ENCODE measurements around the gene TMEM250. TPM values are rescaled to one million over a fixed set of nuclear protein-coding genes. Genes with fewer than 3 reads are reported as not detected.

The TMEM250 gene
- total and polyA plus RNA-seq, 4 donors = 6.7 to 19.5 (median 17.2) TPM

DNA sequence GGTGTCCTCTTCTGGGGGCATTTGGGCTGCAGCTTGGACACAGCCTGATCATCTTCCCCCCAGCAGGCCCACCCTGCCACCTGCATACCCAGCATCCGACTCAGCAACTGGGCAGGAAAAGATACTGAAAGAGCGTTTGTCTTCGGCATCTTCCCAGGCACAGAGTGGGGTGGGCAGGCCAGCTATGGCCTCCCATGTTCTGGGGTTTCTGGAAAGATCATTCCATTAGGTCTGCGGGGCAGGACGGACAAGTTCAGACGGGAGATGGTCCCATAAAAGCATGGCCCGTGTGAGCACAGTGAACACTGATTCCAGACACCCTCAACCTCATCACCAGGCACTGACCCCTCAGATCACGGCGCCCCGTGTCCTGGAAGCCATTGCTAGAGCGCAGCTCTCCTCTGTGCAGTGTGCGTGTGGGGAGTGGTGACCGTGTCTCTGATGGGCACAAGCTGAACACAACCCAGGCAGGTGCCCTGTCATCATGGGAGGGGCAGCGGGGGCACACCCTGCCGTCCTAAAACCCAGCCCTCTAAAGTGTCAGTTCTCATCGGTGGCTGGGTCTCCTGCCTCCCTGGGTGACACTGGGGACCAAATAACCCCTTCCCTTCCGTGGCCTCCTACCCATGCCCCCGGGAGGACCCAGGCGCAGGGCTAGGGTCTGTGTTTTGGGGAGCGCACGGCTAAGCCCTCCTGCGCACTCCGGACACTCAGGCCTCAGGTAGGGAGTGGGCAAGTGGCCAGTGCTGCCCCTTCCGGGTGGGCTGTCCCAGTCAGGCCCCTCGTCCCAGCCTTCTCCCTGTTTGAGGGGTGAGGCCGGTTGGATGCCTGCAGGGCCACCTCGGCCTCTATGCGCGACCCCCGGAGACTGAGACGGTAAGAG is 13.2 kb upstream of the TMEM250 start (continued):
- TF ChIP-seq, protein P1, sequence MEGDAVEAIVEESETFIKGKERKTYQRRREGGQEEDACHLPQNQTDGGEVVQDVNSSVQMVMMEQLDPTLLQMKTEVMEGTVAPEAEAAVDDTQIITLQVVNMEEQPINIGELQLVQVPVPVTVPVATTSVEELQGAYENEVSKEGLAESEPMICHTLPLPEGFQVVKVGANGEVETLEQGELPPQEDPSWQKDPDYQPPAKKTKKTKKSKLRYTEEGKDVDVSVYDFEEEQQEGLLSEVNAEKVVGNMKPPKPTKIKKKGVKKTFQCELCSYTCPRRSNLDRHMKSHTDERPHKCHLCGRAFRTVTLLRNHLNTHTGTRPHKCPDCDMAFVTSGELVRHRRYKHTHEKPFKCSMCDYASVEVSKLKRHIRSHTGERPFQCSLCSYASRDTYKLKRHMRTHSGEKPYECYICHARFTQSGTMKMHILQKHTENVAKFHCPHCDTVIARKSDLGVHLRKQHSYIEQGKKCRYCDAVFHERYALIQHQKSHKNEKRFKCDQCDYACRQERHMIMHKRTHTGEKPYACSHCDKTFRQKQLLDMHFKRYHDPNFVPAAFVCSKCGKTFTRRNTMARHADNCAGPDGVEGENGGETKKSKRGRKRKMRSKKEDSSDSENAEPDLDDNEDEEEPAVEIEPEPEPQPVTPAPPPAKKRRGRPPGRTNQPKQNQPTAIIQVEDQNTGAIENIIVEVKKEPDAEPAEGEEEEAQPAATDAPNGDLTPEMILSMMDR (IDR thresholded peaks at IDR 0.05; ENCODE audit: low read depth, low read length, missing input control) = no peak
- TF ChIP-seq ZBTB33 (IDR thresholded peaks at IDR 0.05) = no peak

DNA sequence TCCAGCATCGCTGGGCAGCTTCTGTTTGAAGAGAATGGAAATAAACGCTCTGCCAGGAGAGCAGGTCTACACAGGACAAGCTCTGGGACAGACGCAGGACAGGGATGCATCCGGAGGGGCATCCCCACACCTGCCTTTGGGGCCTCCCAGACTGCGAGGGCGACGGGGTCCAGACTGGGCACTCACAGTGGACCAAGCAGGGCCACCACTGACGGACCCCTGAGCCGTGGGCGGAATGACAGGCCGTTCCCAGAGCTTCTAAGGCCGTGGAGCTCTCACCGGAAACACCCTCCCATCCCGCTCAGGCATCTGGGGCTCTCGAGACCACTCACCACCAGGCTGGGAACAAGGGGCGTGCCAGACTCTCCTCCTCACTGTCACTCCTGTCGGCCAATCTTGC is 10.5 kb upstream of the TMEM250 start:
- DNase-seq (ENCODE audit: low spot score) = no peak
- H3K9me3 ChIP-seq (ENCODE audit: control insufficient read depth in 4 of 4, low read length in 3 of 4) = no peaks in the 10 kb centered on the region
- peaks cover 0 to 7% (median 2%) of the 10 kb centered on the region in 4 donors for H3K27me3 ChIP-seq (ENCODE audit: control insufficient read depth in 4 of 4, insufficient read depth in 4 of 4, low read length in 3 of 4)

More for the DNA sequence above, 10.5 kb upstream of the TMEM250 start:
- Histone ChIP-seq H3K4me1 (ENCODE audit: control insufficient read depth in 4 of 4, insufficient read depth in 4 of 4, low read length in 3 of 4) (peaks cover 0 to 8% (median 3%) of the 10 kb centered on the region in 4 donors), H3K4me3 (ENCODE audit: low read depth in 1 of 3, low read length in 3 of 3) (no peak overlapping the region), H3K27ac (ENCODE audit: low read depth in 1 of 2, low read length in 2 of 2) (no peak overlapping the region), H3K9ac (ENCODE audit: low read depth in 1 of 2, low read length in 2 of 2) (no peak overlapping the region), H3K36me3 (ENCODE audit: control insufficient read depth in 4 of 4, insufficient read depth in 3 of 4, low read depth in 1 of 4, low read length in 3 of 4) (no peaks in the 10 kb centered on the region)
- no peak for TF ChIP-seq ZBTB33 (IDR thresholded peaks at IDR 0.05)
- no peak for TF ChIP-seq FOXA1 (IDR thresholded peaks at IDR 0.05)
- TF ChIP-seq RAD21 (IDR thresholded peaks at IDR 0.05) = no peak
- no peak for TF ChIP-seq EGR1 (IDR thresholded peaks at IDR 0.05; ENCODE audit: low read depth in 2 of 2)
- TF ChIP-seq TAF1 (conservative IDR thresholded peaks at IDR 0.05) = no peak
- TF ChIP-seq HNF4G (IDR thresholded peaks at IDR 0.05) = no peak
- TF ChIP-seq HNF4A (conservative IDR thresholded peaks at IDR 0.05) = no peak
- TF ChIP-seq SP1 (IDR thresholded peaks at IDR 0.05) = no peak
- TF ChIP-seq, protein P1 (IDR thresholded peaks at IDR 0.05; ENCODE audit: low read depth, low read length, missing input control) = no peak
- TF ChIP-seq YY1 (IDR thresholded peaks at IDR 0.05) = no peak
- no peak for TF ChIP-seq MAX (IDR thresholded peaks at IDR 0.05)
- TF ChIP-seq JUND (IDR thresholded peaks at IDR 0.05) = no peak
- TF ChIP-seq ATF3 (IDR thresholded peaks at IDR 0.05) = no peak
- no peak for TF ChIP-seq GABPA (IDR thresholded peaks at IDR 0.05 in 1 of 2, conservative IDR thresholded peaks at IDR 0.05 in 1 of 2)
- no peak for TF ChIP-seq REST (IDR thresholded peaks at IDR 0.05)
- no peak for TF ChIP-seq NR2F2 (IDR thresholded peaks at IDR 0.05)
- TF ChIP-seq RXRA (IDR thresholded peaks at IDR 0.05) = no peak
- 74% methylated on average over 17 of the region's 17 CpGs for WGBS

All from liver (tissue), 9 donors.